Neuronal stem cell (in vitro differentiated cells): Measurements from ENCODE around the gene SCMH1.

Experiments used
- DNase-seq: peaks from one replicate; pipeline ENCODE4 v3.0.0-alpha.2; 2013; ENCODE audit warnings: low spot score
- H2AFZ ChIP-seq: one replicate; pipeline ENCODE4 v1.6.1; 2013; ENCODE audit warnings: mild to moderate bottlenecking, low read length, inconsistent platforms
- H2AK5ac ChIP-seq: 2 replicates; pipeline ENCODE4 v1.6.1; 2013; ENCODE audit warnings: low read depth, mild to moderate bottlenecking, inconsistent platforms, low read length, moderate library complexity, mixed read lengths
- H2BK120ac ChIP-seq: 2 replicates; pipeline ENCODE4 v1.6.1; 2013; ENCODE audit warnings: low read depth, mild to moderate bottlenecking, inconsistent platforms, low read length, moderate library complexity, mixed read lengths
- H2BK12ac ChIP-seq: one replicate; pipeline ENCODE4 v1.6.1; 2013; ENCODE audit warnings: low read length, inconsistent platforms
- H2BK15ac ChIP-seq: 2 replicates; pipeline ENCODE4 v1.6.1; 2013; ENCODE audit warnings: mild to moderate bottlenecking, low read length, inconsistent platforms, mixed read lengths
- H2BK5ac ChIP-seq: one replicate; pipeline ENCODE4 v1.6.1; 2013; ENCODE audit warnings: inconsistent platforms, mild to moderate bottlenecking, low read length, moderate library complexity
- H3K14ac ChIP-seq: one replicate; pipeline ENCODE4 v1.6.1; 2013; ENCODE audit warnings: low read length, inconsistent platforms
- H3K18ac ChIP-seq: 2 replicates; pipeline ENCODE4 v1.6.1; 2013; ENCODE audit warnings: low read length, inconsistent platforms
- H3K23ac ChIP-seq: 2 replicates; pipeline ENCODE4 v1.6.1; 2013; ENCODE audit warnings: low read depth, mild to moderate bottlenecking, mixed read lengths, low read length, inconsistent platforms; ENCODE audit not compliant: poor library complexity
- H3K27ac ChIP-seq: replicated peaks from 3 replicates; pipeline ENCODE4 v1.5.1; 2013; ENCODE audit warnings: low read length, inconsistent platforms
- H3K27me3 ChIP-seq, 3 experiments: 2 replicates each; pipeline ENCODE4 v1.6.1; 2013; ENCODE audit warnings: low read length in 3 of 3, mild to moderate bottlenecking in 2 of 3, inconsistent platforms in 1 of 3, low read depth in 1 of 3, mixed read lengths in 1 of 3, moderate library complexity in 1 of 3; ENCODE audit not compliant: control insufficient read depth in 3 of 3, insufficient read depth in 3 of 3
- H3K36me3 ChIP-seq, 2 donors: replicated peaks in 1 of 2; 2 replicates each; pipeline ENCODE4 v1.6.1; 2013; ENCODE audit warnings: low read length in 2 of 2; ENCODE audit not compliant: control insufficient read depth in 2 of 2, insufficient read depth in 2 of 2
- H3K4ac ChIP-seq: 2 replicates; pipeline ENCODE4 v1.6.1; 2013; ENCODE audit warnings: inconsistent platforms, mild to moderate bottlenecking, low read length, moderate library complexity
- H3K4me1 ChIP-seq, 2 donors: 1 replicate in 1 of 2; 2 replicates in 1 of 2; pipeline ENCODE4 v1.6.1; 2013; ENCODE audit warnings: low read length in 2 of 2, low read depth in 1 of 2; ENCODE audit not compliant: control insufficient read depth in 2 of 2, insufficient read depth in 1 of 2
- H3K4me2 ChIP-seq: one replicate; pipeline ENCODE4 v1.6.1; 2013; ENCODE audit warnings: mild to moderate bottlenecking, low read length, inconsistent platforms; ENCODE audit not compliant: insufficient read depth, poor library complexity, severe bottlenecking
- H3K4me3 ChIP-seq, 2 donors: 2 replicates each; pipeline ENCODE4 v1.5.1; 2013; ENCODE audit warnings: low read length in 2 of 2, mild to moderate bottlenecking in 2 of 2, inconsistent platforms in 1 of 2, moderate library complexity in 1 of 2
- H3K79me1 ChIP-seq: one replicate; pipeline ENCODE4 v1.6.1; 2013; ENCODE audit warnings: low read depth, mild to moderate bottlenecking, inconsistent platforms, low read length, moderate library complexity
- H3K9ac ChIP-seq: one replicate; pipeline ENCODE4 v1.6.1; 2013; ENCODE audit warnings: mild to moderate bottlenecking, low read depth, low read length, inconsistent platforms; ENCODE audit not compliant: poor library complexity
- H3K9me3 ChIP-seq, 2 donors: replicated peaks in 1 of 2; 2 replicates each; pipeline versions ENCODE3 to v1.6.1; 2013; ENCODE audit warnings: low read length in 2 of 2, mild to moderate bottlenecking in 2 of 2, inconsistent platforms in 1 of 2, low read depth in 1 of 2, mixed read lengths in 1 of 2, moderate library complexity in 1 of 2; ENCODE audit not compliant: control insufficient read depth in 2 of 2, insufficient read depth in 1 of 2
- H4K8ac ChIP-seq: one replicate; pipeline ENCODE4 v1.6.1; 2013; ENCODE audit warnings: low read depth, mild to moderate bottlenecking, inconsistent platforms, low read length, moderate library complexity
- H4K91ac ChIP-seq: one replicate; pipeline ENCODE4 v1.6.1; 2013; ENCODE audit warnings: low read length, low read depth, mild to moderate bottlenecking, inconsistent platforms; ENCODE audit not compliant: poor library complexity
- WGBS, 2 donors: extraction: QIAGEN DNeasy Blood & Tissue Kit; methylation state at CpG; one replicate each; pipeline ENCODE4 v1.1.7; 2013; ENCODE audit warnings: missing lambda C conversion rate in 2 of 2, mixed read lengths in 1 of 2; ENCODE audit not compliant: insufficient read length in 2 of 2, insufficient replicate concordance in 1 of 2; ENCODE audit errors: extremely low coverage in 2 of 2; 5-methylcytosine and 5-hydroxymethylcytosine counted together

SCMH1 gene

DNA sequence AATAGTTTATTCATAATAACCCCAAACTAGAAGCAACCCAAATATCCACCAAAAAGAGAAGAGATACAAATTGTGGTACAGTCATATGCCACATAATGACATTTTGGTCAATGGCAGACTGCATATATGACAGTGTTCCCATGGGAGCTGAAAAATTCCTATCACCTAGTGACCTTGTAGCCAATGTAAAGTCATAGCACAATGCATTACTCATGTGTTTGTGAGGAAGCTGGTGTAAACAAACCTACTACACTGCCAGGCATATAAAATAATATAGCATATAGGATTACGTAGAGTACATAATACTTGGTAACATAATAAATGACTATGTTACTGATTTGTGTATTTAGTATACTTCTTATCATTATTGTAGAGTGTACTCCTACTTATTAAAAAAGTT, 191.1 kb downstream of the SCMH1 start:
- Histone ChIP-seq H3K23ac (no peak overlapping the region), H2BK5ac (no peak overlapping the region), H3K14ac (no peak overlapping the region), H3K27me3 (no peaks in the 10 kb centered on the region), H2BK120ac (no peak overlapping the region), H3K27ac (no peak overlapping the region), H3K9ac (no peak overlapping the region), H2BK15ac (no peak overlapping the region), H4K8ac (no peak overlapping the region), H2AK5ac (no peak overlapping the region), H2AFZ (no peak overlapping the region), H2BK12ac (no peak overlapping the region), H3K9me3 (no peaks in the 10 kb centered on the region), H3K4me1 (peaks cover 0 to 5% of the 10 kb centered on the region in 2 donors), H3K4ac (no peak overlapping the region), H3K36me3 (peaks cover 24 to 72% of the 10 kb centered on the region in 2 donors), H3K18ac (no peak overlapping the region), H3K79me1 (no peaks in the 10 kb centered on the region), H3K4me2 (no peak overlapping the region), H3K4me3 (no peak overlapping the region), H4K91ac (no peak overlapping the region)
- DNase-seq: no peak
- WGBS, 2 donors: no CpG with 5 or more reads among the region's 1 CpG

DNA sequence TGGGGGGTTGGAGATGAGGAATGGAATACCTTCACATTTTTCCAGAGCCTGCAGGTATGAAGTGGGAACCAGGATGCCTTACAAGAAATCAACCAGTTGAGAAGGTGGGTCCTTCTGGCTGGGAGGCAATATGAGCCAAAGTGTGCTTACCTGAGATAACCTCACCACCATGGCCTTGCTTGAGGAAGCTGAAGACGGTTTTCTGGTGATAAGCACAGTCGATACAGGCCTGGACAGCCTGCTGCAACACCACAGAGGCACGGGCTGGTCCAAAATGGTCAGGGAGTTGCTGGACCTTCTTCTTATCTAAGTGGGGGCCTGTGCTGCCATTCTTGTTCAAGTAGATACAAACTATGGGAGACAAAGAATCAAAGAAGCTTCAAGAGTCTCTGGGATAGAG, 193.6 kb downstream of the SCMH1 start:
- Histone ChIP-seq H3K27me3 (no peaks in the 10 kb centered on the region), H2BK12ac (no peak overlapping the region)
- no CpG with 5 or more reads among the region's 3 CpGs for WGBS, 2 donors

DNA sequence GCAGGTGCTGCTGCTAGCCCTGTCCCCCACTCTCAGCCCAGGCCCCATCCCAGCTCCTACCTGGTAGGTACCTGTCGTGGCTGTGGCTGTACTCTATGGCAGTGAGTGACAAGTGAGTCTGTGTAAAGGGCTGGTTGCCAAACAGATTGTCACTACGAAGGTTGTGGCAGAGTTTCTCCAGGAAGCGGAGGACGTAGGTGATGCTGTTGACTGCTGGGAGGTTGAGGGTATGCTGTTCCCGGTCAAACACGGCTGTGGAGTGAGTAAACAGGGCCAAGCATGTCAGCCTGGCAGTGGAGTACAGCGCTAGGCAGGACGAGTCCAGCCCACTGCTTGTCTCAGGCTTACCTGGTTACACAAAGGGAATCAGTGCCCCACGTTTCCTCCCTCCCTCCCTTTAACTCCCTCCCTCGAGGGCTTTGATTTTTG, 195.7 kb downstream of the SCMH1 start:
- no peak overlapping the region for H3K18ac ChIP-seq
- no peak overlapping the region for H3K4me2 ChIP-seq
- no peak for DNase-seq
- H2BK5ac ChIP-seq: peak overlapping the region; percentile 57
- no peak overlapping the region for H3K4ac ChIP-seq
- H3K27me3 ChIP-seq: no peaks in the 10 kb centered on the region
- no peak overlapping the region for H4K8ac ChIP-seq
- H2BK15ac ChIP-seq: no peak overlapping the region
- peaks cover 29 to 84% of the 10 kb centered on the region in 2 donors for H3K36me3 ChIP-seq
- H3K27ac ChIP-seq: no peak overlapping the region
- no peak overlapping the region for H2AK5ac ChIP-seq
- no peak overlapping the region for H4K91ac ChIP-seq
- no peaks in the 10 kb centered on the region for H3K9me3 ChIP-seq
- no peak overlapping the region for H3K14ac ChIP-seq
- no peak overlapping the region for H2AFZ ChIP-seq
- no CpG with 5 or more reads among the region's 10 CpGs for WGBS, 2 donors
- peaks cover 0 to 2% of the 10 kb centered on the region in 2 donors for H3K4me1 ChIP-seq
- peak overlapping the region; percentile 87 for H3K23ac ChIP-seq
- no peak overlapping the region for H3K4me3 ChIP-seq
- no peak overlapping the region for H2BK12ac ChIP-seq
- H2BK120ac ChIP-seq: no peak overlapping the region
- peak overlapping the region; percentile 51 for H3K9ac ChIP-seq
- no peaks in the 10 kb centered on the region for H3K79me1 ChIP-seq

More for the DNA sequence above, 193.6 kb downstream of the SCMH1 start:
- H4K91ac ChIP-seq: no peak overlapping the region
- H2BK5ac ChIP-seq: no peak overlapping the region
- H3K4ac ChIP-seq: no peak overlapping the region
- no peak overlapping the region for H3K14ac ChIP-seq
- no peak overlapping the region for H2AK5ac ChIP-seq
- no peak overlapping the region for H3K18ac ChIP-seq
- H3K36me3 ChIP-seq: peaks cover 31 to 79% of the 10 kb centered on the region in 2 donors
- no peaks in the 10 kb centered on the region for H3K79me1 ChIP-seq
- no peak overlapping the region for H3K23ac ChIP-seq
- no peak overlapping the region for H2BK120ac ChIP-seq
- H4K8ac ChIP-seq: no peak overlapping the region
- DNase-seq: no peak
- no peak overlapping the region for H3K27ac ChIP-seq
- no peak overlapping the region for H2BK15ac ChIP-seq
- no peak overlapping the region for H2AFZ ChIP-seq
- H3K4me3 ChIP-seq: no peak overlapping the region
- H3K9me3 ChIP-seq: no peaks in the 10 kb centered on the region
- H3K4me2 ChIP-seq: no peak overlapping the region
- H3K9ac ChIP-seq: no peak overlapping the region
- peaks cover 0 to 6% of the 10 kb centered on the region in 2 donors for H3K4me1 ChIP-seq

DNA sequence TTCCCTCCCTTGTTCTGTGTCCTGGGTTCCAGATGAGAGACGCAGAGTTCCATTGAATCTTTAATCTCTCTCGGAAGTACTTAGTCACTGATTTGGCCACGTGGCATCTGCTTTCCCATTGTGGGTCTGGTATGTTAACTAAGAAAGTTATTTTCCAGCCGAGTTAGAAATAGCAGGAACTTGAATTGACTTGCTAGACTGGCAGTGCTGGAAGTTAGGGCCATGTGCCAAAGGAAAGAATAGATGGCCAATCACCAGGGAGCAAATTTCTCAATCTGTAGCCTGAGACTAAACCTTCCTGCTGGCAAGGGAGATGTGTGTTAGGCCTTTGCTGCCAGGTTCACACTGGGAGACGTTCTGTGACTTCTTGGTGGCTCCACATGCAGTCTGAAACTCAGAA, 196.4 kb downstream of the SCMH1 start:
- H3K4me2 ChIP-seq: no peak overlapping the region
- H3K4ac ChIP-seq: no peak overlapping the region
- no CpG with 5 or more reads among the region's 5 CpGs for WGBS, 2 donors
- H3K9ac ChIP-seq: no peak overlapping the region
- no peak overlapping the region for H2BK12ac ChIP-seq
- H4K8ac ChIP-seq: no peak overlapping the region
- H3K23ac ChIP-seq: no peak overlapping the region
- no peak for DNase-seq
- H2BK120ac ChIP-seq: no peak overlapping the region
- no peak overlapping the region for H3K18ac ChIP-seq
- peaks cover 29 to 84% of the 10 kb centered on the region in 2 donors for H3K36me3 ChIP-seq
- H3K4me3 ChIP-seq: no peak overlapping the region
- H3K27me3 ChIP-seq: no peaks in the 10 kb centered on the region
- no peak overlapping the region for H3K27ac ChIP-seq
- H2AFZ ChIP-seq: no peak overlapping the region
- no peak overlapping the region for H3K14ac ChIP-seq
- no peak overlapping the region for H4K91ac ChIP-seq
- H3K79me1 ChIP-seq: no peaks in the 10 kb centered on the region
- H2BK15ac ChIP-seq: no peak overlapping the region
- H2AK5ac ChIP-seq: no peak overlapping the region
- no peak overlapping the region for H2BK5ac ChIP-seq
- no peaks in the 10 kb centered on the region for H3K9me3 ChIP-seq
- H3K4me1 ChIP-seq: peaks cover 0 to 2% of the 10 kb centered on the region in 2 donors
